HG02642 (cell line): ENCODE results near the gene RPL31.

Source experiments
- ATAC-seq: cut with Tn5 transposase; IDR thresholded peaks from one replicate; pipeline ENCODE4 v1.9.1; 2021; ENCODE audit warnings: mild to moderate bottlenecking; ENCODE audit not compliant: unreplicated experiment, poor library complexity

RPL31 gene

GRCh38 chr2:100974712-100975520, 27.2 kb upstream of the RPL31 start:
- no peak for ATAC-seq

DNA sequence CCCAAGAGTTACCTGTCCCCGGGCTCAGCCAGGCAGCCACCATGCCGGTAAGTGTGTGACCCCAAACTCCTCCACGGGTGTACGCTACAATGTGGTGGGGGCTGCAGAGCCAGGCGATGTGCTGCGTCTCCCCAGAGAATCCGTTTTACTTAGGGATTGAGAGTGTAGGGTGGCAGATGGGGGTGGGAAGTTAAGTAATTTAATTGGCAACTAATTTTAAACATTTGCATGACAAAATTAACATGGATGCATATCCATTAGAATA, 26.6 kb upstream of the RPL31 start:
- no peak for ATAC-seq

DNA sequence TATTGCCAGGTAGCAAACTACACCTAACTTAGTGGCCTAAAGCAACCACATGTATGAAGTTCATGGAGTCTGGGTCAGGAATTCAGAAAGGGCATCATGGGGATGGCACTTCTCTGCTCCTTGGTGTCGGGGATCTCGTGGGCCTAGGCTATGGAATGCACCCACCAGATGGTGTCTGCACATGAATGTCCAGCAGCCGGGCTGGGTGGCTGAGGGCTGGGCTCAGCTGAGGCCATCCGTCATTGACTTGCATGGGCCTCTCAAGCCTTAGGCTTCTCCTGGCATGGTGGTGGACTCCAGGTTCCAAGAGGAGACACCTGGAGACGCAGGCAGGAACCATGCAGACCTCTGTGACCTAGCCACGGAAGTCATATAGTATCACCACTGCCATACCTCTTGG, 26.0 kb upstream of the RPL31 start:
- ATAC-seq = no peak

GRCh38 chr2:100976645-100977391, 25.3 kb upstream of the RPL31 start:
- peak; percentile 81 for ATAC-seq

- no peak for ATAC-seq
These were observed 24.6 kb upstream of the RPL31 start for GRCh38 chr2:100977511-100977910.

- no peak for ATAC-seq
These were observed 23.4 kb upstream of the RPL31 start for GRCh38 chr2:100978582-100979191.

DNA sequence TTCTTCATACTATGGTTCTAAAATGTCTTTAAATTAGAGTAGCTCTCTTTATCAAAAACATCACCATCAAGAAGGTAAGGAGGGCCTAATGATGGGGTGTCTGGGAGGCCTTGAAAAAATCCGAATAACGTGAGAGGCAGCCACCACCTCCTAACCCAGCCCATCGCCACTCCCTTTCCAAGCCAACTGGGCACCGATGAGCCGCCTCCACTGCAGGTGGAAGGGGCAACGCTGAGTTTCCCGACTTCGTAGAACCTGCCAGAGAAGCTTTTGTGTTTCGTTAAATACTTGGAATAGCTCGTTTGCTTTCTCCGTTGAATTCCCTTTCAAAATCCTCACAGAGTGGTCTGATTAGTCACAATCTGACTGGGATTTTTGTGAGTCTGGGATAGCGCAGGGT, 22.0 kb upstream of the RPL31 start:
- no peak for ATAC-seq

- ATAC-seq = no peak
These were observed 21.1 kb upstream of the RPL31 start for GRCh38 chr2:100981011-100981410.

DNA sequence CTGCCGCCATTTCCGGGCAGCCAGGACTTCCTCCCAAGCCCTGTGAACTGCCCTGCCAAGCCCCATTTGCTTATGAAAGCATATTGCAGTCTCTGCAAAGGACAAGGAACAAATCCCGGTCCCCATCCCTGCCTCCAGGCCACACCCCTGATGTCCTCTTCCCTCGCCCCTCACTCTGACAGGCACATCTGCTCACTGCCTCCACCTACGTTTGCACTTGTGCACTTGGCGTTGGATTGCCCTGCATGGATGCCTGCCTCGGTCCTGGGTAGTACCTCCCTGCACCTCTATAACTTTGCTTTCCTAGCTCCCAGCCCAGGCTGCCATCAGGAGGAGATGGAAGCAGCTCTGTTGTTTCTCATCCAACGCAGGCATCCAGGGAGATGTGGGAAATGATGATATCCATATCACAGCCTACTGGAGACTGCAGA, 19.6 kb upstream of the RPL31 start:
- ATAC-seq = no peak

DNA sequence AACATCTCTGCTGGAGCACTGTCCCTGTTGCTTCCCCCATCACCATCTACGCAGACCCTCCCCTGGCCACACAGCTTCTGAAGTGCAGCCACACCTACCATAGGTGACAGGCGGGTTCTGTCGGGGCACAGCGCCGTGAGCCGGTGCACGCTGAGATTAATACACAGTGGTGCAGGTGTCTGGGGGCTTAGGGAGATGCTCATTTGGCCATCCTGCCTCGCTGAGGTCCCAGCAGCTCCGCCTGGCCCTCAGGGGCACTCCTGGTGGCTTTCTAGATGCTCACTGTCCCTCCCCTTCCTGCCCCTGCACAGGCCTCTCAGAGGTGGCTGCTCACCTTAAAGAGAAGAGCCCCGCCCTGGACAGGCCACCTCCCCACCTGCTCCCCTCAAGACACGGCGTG, 18.9 kb upstream of the RPL31 start:
- ATAC-seq = no peak

DNA sequence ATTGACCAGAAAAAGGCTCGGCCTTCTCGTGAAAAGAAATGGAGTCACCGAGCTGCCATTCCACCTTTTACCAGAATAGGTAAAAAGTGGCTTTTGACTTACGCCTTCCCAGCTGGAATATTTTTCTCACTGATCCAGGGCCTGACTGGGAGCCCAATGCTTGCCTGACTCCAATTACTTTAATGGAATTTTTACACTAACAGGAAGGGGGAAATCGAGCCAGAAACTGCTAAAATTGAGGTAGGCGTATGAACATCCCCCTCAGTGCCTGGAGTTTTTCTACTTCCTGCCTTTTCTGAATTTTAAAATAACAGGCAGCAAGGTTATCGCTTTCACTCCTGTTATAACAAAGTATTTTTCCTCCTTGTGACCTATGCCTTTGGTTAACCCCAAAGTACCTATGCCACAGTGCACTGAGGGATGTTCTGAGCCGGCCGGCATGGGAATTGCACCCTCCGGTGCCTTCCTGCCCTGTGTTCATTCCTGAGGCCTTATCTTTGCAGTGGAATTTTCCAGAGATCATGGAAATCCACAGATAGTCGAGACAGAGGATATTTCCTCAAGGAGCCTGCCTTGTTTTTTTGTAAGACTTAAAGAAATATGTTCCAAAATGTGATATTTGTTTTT, 18.3 kb upstream of the RPL31 start:
- no peak for ATAC-seq

- peak; percentile 73 for ATAC-seq
These were observed 17.2 kb upstream of the RPL31 start for GRCh38 chr2:100984892-100985307.

GRCh38 chr2:100986157-100986556, 15.9 kb upstream of the RPL31 start:
- ATAC-seq = no peak

- no peak for ATAC-seq
These were observed 14.6 kb upstream of the RPL31 start for GRCh38 chr2:100987536-100987935.

- ATAC-seq = no peak
These were observed 14.1 kb upstream of the RPL31 start for GRCh38 chr2:100987974-100988373.

- ATAC-seq = no peak
These were observed 13.3 kb upstream of the RPL31 start for GRCh38 chr2:100988630-100989417.

DNA sequence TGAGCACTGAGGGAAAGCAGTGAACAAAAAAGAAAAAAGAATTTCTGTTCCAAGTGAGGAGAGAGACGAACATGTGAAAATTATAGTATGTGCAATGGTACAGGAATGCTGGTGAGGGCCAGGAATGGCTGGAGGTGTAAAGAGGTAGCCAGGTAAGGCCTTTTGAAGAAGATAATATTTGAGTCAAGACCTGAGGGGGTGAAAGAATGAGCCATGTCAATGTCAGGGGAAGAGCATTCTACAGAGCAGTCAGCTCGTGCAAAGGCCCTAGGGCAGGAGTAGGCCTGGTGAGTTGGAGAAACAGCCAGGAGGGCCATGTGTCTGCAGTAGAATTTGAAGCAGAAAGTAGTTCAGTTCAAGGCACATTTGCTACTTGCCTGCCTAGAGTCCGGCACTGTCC, 12.4 kb upstream of the RPL31 start:
- no peak for ATAC-seq

- no peak for ATAC-seq
These were observed 11.9 kb upstream of the RPL31 start for GRCh38 chr2:100990166-100990565.

GRCh38 chr2:100990650-100991403, 11.3 kb upstream of the RPL31 start:
- ATAC-seq = no peak

DNA sequence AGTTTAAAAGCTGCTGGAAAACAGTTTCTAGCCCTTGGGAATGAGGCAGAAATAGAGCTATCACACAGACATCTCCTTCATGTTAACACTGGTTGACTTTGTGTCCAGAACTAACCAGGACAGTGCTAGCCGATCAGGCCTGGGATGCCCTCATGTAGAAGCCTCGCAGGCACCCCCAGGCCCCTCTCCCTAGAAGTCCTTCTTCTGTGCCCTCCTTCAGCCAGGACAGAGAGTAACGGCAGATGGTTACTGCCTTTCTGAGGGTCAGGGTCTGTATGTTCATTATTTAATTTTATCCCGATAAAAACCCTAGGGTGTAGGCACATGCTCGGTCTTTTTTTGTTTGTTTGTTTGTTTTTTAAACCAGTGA, 10.7 kb upstream of the RPL31 start:
- no peak for ATAC-seq
